Liver (tissue), 9 donors: ENCODE results near the gene DDX11. TPM values are rescaled to one million over a fixed set of nuclear protein-coding genes. Genes with fewer than 3 reads are reported as not detected.
"Not testable (repeated sequence)": the region's sequence is repeated elsewhere in the genome, so short reads cannot be mapped to it uniquely, and the experiment has no call there.

Source experiments
- DNase-seq: peaks from one replicate; pipeline ENCODE4 v3.0.0-alpha.2; 2017; ENCODE audit warnings: low spot score
- H3K27ac ChIP-seq, 2 donors: one replicate each; pipeline ENCODE4 v1.7.0; 2013; ENCODE audit warnings: inconsistent platforms in 2 of 2, low read length in 2 of 2, control low read depth in 1 of 2, low read depth in 1 of 2, mild to moderate bottlenecking in 1 of 2
- H3K27me3 ChIP-seq, 4 donors: one replicate each; pipeline versions ENCODE4 v1.6.1 to v1.7.0; 2013; ENCODE audit warnings: low read length in 3 of 4, inconsistent platforms in 1 of 4, mild to moderate bottlenecking in 1 of 4, moderate library complexity in 1 of 4; ENCODE audit not compliant: control insufficient read depth in 4 of 4, insufficient read depth in 4 of 4
- H3K36me3 ChIP-seq, 4 donors: one replicate each; pipeline versions ENCODE4 v1.6.1 to v1.7.0; 2013; ENCODE audit warnings: low read length in 3 of 4, mild to moderate bottlenecking in 3 of 4, low read depth in 1 of 4, moderate library complexity in 1 of 4; ENCODE audit not compliant: control insufficient read depth in 4 of 4, insufficient read depth in 3 of 4
- H3K4me1 ChIP-seq, 4 donors: one replicate each; pipeline versions ENCODE4 v1.6.1 to v1.7.0; 2013; ENCODE audit warnings: low read length in 3 of 4, mild to moderate bottlenecking in 3 of 4, moderate library complexity in 1 of 4; ENCODE audit not compliant: control insufficient read depth in 4 of 4, insufficient read depth in 4 of 4
- H3K4me3 ChIP-seq, 3 donors: one replicate each; pipeline versions ENCODE4 v1.6.1 to v1.7.0; 2013; ENCODE audit warnings: low read length in 3 of 3, control low read depth in 1 of 3, low read depth in 1 of 3, mild to moderate bottlenecking in 1 of 3
- H3K9ac ChIP-seq, 2 donors: one replicate each; pipeline ENCODE4 v1.7.0; 2013; ENCODE audit warnings: low read length in 2 of 2, mild to moderate bottlenecking in 2 of 2, moderate library complexity in 2 of 2, control low read depth in 1 of 2, low read depth in 1 of 2
- H3K9me3 ChIP-seq, 4 donors: one replicate each; pipeline versions ENCODE4 v1.6.1 to v1.7.0; 2013; ENCODE audit warnings: low read length in 3 of 4; ENCODE audit not compliant: control insufficient read depth in 4 of 4
- EGR1 ChIP-seq, 2 donors: IDR thresholded peaks; 2 replicates each; pipeline ENCODE4 v1.6.1; 2016 to 2018; ENCODE audit warnings: antibody characterized with exemption in 2 of 2, low read depth in 2 of 2
- FOXA1 ChIP-seq: IDR thresholded peaks from 2 replicates; pipeline ENCODE4 v1.6.1; 2016; ENCODE audit warnings: antibody characterized with exemption
- FOXA2 ChIP-seq: IDR thresholded peaks from 2 replicates; pipeline ENCODE4 v1.6.1; 2016; ENCODE audit warnings: antibody characterized with exemption
- GABPA ChIP-seq, 2 donors: IDR thresholded peaks in 1 of 2; conservative IDR thresholded peaks in 1 of 2; 2 replicates each; pipeline ENCODE4 v1.6.1; 2016; ENCODE audit warnings: antibody characterized with exemption in 2 of 2, mild to moderate bottlenecking in 1 of 2, moderate library complexity in 1 of 2
- HNF4A ChIP-seq, 2 donors: conservative IDR thresholded peaks; 2 replicates each; pipeline ENCODE4 v1.6.1; 2016; ENCODE audit warnings: antibody characterized with exemption in 2 of 2, mild to moderate bottlenecking in 2 of 2
- HNF4G ChIP-seq: IDR thresholded peaks from 2 replicates; pipeline ENCODE4 v1.6.1; 2016; ENCODE audit warnings: antibody characterized with exemption
- JUND ChIP-seq, 2 donors: IDR thresholded peaks; 2 replicates each; pipeline ENCODE4 v1.6.1; 2016; ENCODE audit warnings: antibody characterized with exemption in 2 of 2
- NR2F2 ChIP-seq: IDR thresholded peaks from 2 replicates; pipeline ENCODE4 v1.6.1; 2016; ENCODE audit warnings: antibody characterized with exemption
- RAD21 ChIP-seq, 2 donors: IDR thresholded peaks; 2 replicates each; pipeline ENCODE4 v1.6.1; 2016; ENCODE audit warnings: antibody characterized with exemption in 2 of 2, mild to moderate bottlenecking in 2 of 2
- RXRA ChIP-seq, 2 donors: IDR thresholded peaks; 2 replicates each; pipeline ENCODE4 v1.6.1; 2017 to 2018; ENCODE audit warnings: antibody characterized with exemption in 2 of 2, mild to moderate bottlenecking in 1 of 2
- SP1 ChIP-seq: IDR thresholded peaks from 2 replicates; pipeline ENCODE4 v1.6.1; 2018; ENCODE audit warnings: antibody characterized with exemption, mild to moderate bottlenecking
- TAF1 ChIP-seq: conservative IDR thresholded peaks from 2 replicates; pipeline ENCODE4 v1.6.1; 2016; ENCODE audit warnings: antibody characterized with exemption, mild to moderate bottlenecking
- YY1 ChIP-seq: IDR thresholded peaks from 2 replicates; pipeline ENCODE4 v1.6.1; 2016; ENCODE audit warnings: antibody characterized with exemption, mild to moderate bottlenecking
- WGBS: extraction: QIAGEN DNeasy Blood & Tissue Kit; methylation state at CpG from one replicate; pipeline ENCODE4 v1.1.7; 2013; 5-methylcytosine and 5-hydroxymethylcytosine counted together
- polyA plus RNA-seq, 2 donors: library from polyadenylated mRNA; stranded (reverse) in 1 of 2; unstranded in 1 of 2; fragments of 200-250 nt in 1 of 2; fragments of >200 nt in 1 of 2; fragmentation: Nextera tagmentation in 1 of 2; extraction: Ambion mirVana in 1 of 2; gene quantifications; one replicate each; pipeline versions ENCODE4 v1.2.1 to v1.2.3, GENCODE V29; 2013 to 2015
- total RNA-seq, 2 donors: library from RNA; depleted of rRNA; stranded (reverse); fragments of >200 nt; gene quantifications; one replicate each; pipeline ENCODE4 v1.2.3, GENCODE V29; 2014
- TF ChIP-seq, protein P1 (sequence below): IDR thresholded peaks from 2 replicates; pipeline ENCODE4 v1.6.1; 2016; ENCODE audit warnings: antibody characterized with exemption
- TF ChIP-seq, protein P2 (sequence below): fragments of 150-350 bp; IDR thresholded peaks from 2 replicates; pipeline ENCODE4 v1.5.1; 2017; ENCODE audit warnings: improper control_type of control experiment, low read depth, low read length; ENCODE audit not compliant: missing input control
- TF ChIP-seq, protein P3 (sequence below): IDR thresholded peaks from 2 replicates; pipeline ENCODE4 v1.6.1; 2016; ENCODE audit warnings: antibody characterized with exemption, mild to moderate bottlenecking
- TF ChIP-seq, protein P4 (sequence below): IDR thresholded peaks from 2 replicates; pipeline ENCODE4 v1.6.1; 2016; ENCODE audit warnings: antibody characterized with exemption
- donor health status: healthy.
- donor health status: healthy.
- donor health status: healthy.
- donor health status: healthy.
- donor health status: healthy.

Gene DDX11
- total and polyA plus RNA-seq, 4 donors: 4.4 to 20.9 (median 9.3) TPM

DNA sequence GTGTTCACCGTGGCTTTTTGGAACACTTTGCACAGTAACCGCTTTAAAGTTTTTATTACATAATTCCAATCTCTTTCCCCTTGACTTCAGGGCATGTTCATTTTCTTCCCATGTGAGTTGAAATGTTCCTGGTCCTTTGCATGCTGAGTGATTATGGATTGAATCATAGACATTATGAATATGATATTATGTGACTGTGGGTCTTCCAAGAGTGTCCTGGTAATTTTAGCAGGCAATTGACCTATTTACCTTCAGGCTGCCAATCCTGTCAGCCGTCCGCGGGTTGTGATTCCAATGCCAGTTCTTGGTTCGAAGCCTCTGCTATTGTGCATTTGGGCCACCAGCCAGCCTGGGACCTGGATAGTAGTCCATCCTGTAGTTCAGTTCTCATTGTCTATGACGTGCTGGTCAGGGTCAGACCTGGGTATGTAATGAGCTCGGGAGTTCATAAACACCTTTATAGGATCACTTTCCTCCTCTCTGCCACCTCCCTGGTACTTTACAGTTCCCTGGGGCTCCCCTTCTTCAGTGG, 32.6 kb upstream of the DDX11 start:
- WGBS: 91% methylated on average over 8 of the region's 8 CpGs
- TF ChIP-seq YY1 (no peak), RAD21 (IDR thresholded peaks at IDR 0.05) (no peak), HNF4A (conservative IDR thresholded peaks at IDR 0.05) (no peak), FOXA2 (no peak), RXRA (IDR thresholded peaks at IDR 0.05) (no peak), SP1 (no peak), TAF1 (no peak), HNF4G (no peak), FOXA1 (no peak), NR2F2 (no peak), GABPA (IDR thresholded peaks at IDR 0.05 in 1 of 2, conservative IDR thresholded peaks at IDR 0.05 in 1 of 2) (no peak), EGR1 (IDR thresholded peaks at IDR 0.05; ENCODE audit: low read depth in 2 of 2) (no peak), JUND (IDR thresholded peaks at IDR 0.05) (no peak)
- TF ChIP-seq, protein P1, sequence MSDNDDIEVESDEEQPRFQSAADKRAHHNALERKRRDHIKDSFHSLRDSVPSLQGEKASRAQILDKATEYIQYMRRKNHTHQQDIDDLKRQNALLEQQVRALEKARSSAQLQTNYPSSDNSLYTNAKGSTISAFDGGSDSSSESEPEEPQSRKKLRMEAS: no peak
- TF ChIP-seq, protein P2, sequence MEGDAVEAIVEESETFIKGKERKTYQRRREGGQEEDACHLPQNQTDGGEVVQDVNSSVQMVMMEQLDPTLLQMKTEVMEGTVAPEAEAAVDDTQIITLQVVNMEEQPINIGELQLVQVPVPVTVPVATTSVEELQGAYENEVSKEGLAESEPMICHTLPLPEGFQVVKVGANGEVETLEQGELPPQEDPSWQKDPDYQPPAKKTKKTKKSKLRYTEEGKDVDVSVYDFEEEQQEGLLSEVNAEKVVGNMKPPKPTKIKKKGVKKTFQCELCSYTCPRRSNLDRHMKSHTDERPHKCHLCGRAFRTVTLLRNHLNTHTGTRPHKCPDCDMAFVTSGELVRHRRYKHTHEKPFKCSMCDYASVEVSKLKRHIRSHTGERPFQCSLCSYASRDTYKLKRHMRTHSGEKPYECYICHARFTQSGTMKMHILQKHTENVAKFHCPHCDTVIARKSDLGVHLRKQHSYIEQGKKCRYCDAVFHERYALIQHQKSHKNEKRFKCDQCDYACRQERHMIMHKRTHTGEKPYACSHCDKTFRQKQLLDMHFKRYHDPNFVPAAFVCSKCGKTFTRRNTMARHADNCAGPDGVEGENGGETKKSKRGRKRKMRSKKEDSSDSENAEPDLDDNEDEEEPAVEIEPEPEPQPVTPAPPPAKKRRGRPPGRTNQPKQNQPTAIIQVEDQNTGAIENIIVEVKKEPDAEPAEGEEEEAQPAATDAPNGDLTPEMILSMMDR: no peak
- TF ChIP-seq, protein P3, sequence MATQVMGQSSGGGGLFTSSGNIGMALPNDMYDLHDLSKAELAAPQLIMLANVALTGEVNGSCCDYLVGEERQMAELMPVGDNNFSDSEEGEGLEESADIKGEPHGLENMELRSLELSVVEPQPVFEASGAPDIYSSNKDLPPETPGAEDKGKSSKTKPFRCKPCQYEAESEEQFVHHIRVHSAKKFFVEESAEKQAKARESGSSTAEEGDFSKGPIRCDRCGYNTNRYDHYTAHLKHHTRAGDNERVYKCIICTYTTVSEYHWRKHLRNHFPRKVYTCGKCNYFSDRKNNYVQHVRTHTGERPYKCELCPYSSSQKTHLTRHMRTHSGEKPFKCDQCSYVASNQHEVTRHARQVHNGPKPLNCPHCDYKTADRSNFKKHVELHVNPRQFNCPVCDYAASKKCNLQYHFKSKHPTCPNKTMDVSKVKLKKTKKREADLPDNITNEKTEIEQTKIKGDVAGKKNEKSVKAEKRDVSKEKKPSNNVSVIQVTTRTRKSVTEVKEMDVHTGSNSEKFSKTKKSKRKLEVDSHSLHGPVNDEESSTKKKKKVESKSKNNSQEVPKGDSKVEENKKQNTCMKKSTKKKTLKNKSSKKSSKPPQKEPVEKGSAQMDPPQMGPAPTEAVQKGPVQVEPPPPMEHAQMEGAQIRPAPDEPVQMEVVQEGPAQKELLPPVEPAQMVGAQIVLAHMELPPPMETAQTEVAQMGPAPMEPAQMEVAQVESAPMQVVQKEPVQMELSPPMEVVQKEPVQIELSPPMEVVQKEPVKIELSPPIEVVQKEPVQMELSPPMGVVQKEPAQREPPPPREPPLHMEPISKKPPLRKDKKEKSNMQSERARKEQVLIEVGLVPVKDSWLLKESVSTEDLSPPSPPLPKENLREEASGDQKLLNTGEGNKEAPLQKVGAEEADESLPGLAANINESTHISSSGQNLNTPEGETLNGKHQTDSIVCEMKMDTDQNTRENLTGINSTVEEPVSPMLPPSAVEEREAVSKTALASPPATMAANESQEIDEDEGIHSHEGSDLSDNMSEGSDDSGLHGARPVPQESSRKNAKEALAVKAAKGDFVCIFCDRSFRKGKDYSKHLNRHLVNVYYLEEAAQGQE: no peak
- TF ChIP-seq, protein P4, sequence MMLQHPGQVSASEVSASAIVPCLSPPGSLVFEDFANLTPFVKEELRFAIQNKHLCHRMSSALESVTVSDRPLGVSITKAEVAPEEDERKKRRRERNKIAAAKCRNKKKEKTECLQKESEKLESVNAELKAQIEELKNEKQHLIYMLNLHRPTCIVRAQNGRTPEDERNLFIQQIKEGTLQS: no peak
- H3K9me3 ChIP-seq: no peaks in the 10 kb centered on the region
- H3K4me1 ChIP-seq: no peaks in the 10 kb centered on the region
- no peak overlapping the region for H3K9ac ChIP-seq
- H3K27ac ChIP-seq: no peak overlapping the region
- no peaks in the 10 kb centered on the region for H3K36me3 ChIP-seq
- no peaks in the 10 kb centered on the region for H3K27me3 ChIP-seq
- DNase-seq: no peak
- H3K4me3 ChIP-seq: no peak overlapping the region

DNA sequence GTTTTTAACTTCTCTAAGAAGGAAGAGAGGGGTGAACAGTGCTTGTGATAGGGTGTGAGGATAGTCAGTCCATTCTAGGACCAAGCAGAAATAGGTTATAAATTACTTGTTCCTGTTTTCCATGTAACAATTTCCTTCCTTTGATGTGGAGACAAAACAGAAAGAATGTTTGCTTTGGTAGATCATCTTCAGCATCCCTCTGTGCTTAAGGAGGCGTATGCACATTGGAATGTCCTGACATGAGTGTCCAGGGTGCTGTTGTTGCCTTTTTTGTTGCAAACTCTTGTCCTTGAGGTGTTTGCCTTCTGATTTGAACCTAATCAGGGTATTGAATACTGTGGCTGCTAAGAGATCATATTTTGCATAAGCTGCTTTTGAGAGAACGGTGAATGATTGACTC, 23.5 kb upstream of the DDX11 start:
- H3K4me3 ChIP-seq: not testable (repeated sequence)

DNA sequence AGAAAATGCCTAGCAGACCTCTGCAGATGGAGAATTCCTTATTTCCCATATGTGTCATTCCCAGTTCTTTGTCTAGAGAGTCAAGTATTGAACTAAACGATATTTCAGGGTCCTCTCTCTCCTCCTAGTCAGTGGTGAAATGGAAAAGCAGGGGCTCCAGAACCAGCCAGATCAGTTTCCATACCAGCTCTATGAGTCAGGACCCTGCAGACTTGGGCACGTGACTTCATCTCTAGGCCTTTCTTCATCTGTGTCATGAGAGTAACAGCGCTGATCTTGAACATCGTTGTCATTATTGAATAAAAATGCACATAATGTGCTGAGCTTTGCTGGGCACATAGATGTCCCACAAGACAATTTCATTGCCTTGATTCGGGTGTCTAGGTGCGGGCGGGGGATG, 23.1 kb upstream of the DDX11 start:
- not testable (repeated sequence) for H3K4me3 ChIP-seq, DNase-seq, H3K36me3 ChIP-seq, H3K9me3 ChIP-seq, H3K4me1 ChIP-seq, H3K27me3 ChIP-seq, H3K9ac ChIP-seq, H3K27ac ChIP-seq
- WGBS: 95% methylated on average over 7 of the region's 7 CpGs

More for the DNA sequence above, 23.5 kb upstream of the DDX11 start:
- H3K9ac ChIP-seq, H3K27me3 ChIP-seq, H3K4me1 ChIP-seq, H3K27ac ChIP-seq, H3K9me3 ChIP-seq, DNase-seq, H3K36me3 ChIP-seq: not testable (repeated sequence)
- WGBS: 96% methylated on average over 2 of the region's 2 CpGs

DNA sequence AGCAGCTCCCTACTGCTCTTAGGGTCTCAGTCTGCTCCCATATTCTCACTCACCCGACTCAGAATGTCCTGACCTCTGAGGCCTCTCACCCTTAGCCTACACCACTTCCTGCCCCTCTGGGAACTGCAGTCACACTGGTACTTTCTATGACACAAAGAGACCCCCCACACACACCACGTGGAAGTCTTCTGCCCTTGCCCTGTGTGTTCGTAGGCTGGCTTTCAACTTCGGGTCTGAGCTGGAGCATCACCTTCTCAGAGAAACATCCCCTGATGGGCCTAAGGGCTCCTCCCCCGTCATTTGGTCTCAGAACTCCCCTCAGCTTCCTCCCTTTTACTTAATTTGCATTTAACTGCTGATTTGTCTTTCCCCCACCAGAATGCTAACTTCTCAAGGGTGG, 22.0 kb upstream of the DDX11 start:
- not testable (repeated sequence) for H3K9me3 ChIP-seq, H3K27ac ChIP-seq, H3K9ac ChIP-seq, H3K36me3 ChIP-seq, H3K27me3 ChIP-seq, H3K4me3 ChIP-seq, DNase-seq, H3K4me1 ChIP-seq
- WGBS: 74% methylated on average over 5 of the region's 5 CpGs

DNA sequence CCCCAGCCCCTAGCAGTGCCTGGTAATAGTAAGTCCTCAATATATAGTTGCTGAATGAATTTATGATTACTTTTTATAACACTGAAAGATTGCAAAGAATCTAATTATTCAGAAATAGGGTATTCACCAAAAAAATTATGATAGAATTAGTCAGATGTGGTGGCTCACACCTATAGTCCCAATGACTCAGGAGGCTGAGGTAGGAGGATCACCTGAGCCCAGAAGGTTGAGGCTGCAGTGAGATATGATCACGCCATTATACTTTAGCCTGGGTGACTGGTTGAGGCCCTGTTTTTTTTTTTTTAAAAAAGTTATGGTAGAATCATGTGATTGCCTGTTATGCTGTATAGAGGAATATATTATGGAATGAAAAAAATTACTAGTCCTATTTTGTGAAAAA, 21.5 kb upstream of the DDX11 start:
- WGBS: 98% methylated on average over 1 of the region's 1 CpG
- not testable (repeated sequence) for H3K27ac ChIP-seq, H3K27me3 ChIP-seq, H3K4me3 ChIP-seq, H3K4me1 ChIP-seq, H3K9ac ChIP-seq, H3K36me3 ChIP-seq, H3K9me3 ChIP-seq, DNase-seq
